ENCODE data around the gene HDAC8.

DNA sequence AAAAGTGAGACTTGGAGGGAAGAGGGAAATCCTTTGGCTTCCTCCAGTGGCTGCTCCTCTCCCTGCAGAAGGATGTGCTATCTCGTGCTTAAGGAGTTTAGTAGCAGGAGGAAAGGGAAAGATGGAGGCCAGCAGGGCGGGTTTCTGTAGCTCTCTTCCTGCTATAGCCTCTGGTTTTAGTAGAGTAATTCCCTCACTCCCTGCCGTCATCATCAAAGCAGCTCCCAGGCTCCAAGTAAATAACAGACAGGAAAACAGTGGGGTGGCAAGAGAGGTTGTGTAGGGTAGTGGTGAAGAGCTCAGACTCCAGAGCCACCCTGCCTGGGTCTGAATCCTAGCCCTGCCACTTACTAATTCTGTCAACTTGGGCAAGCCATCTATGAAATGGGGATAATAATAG is 185.4 kb downstream of the HDAC8 start:
- TF ChIP-seq CTCF (IDR thresholded peaks at IDR 0.05) (no peak), ZFX (IDR thresholded peaks at IDR 0.05; ENCODE audit: borderline replicate concordance) (no peak)
